GM12892 (cell line): ENCODE measurements around the gene BUD31.
"Not testable (repeated sequence)": the region's sequence is repeated elsewhere in the genome, so short reads cannot be mapped to it uniquely, and the experiment has no call there.

ENCODE experiments used
- DNase-seq: peaks from one replicate; pipeline ENCODE4 v3.0.0; 2011; ENCODE audit not compliant: insufficient read length
- FAIRE-seq: peaks from 2 replicates; lab custom pipeline; 2011; peaks lifted over from hg19 to GRCh38; lab: Jason Lieb, UNC
- POLR2A ChIP-seq: IDR thresholded peaks from 2 replicates; pipeline ENCODE4 v1.6.1; 2011; ENCODE audit warnings: low read depth, low read length, control low read depth
- POLR2AphosphoS5 ChIP-seq: IDR thresholded peaks from 2 replicates; pipeline ENCODE4 v1.6.1; 2011; ENCODE audit warnings: low read depth, low read length, control low read depth
- TAF1 ChIP-seq: IDR thresholded peaks from 2 replicates; pipeline ENCODE4 v1.6.1; 2011; ENCODE audit warnings: low read depth, mild to moderate bottlenecking, control low read depth, low read length, borderline replicate concordance

Gene BUD31

GRCh38 chr7:99409192-99409572 is 413 bp downstream of the BUD31 start:
- DNase-seq (no peak), FAIRE-seq (no peak)
- TF ChIP-seq POLR2A = no peak
- TF ChIP-seq TAF1 = no peak
- no peak for TF ChIP-seq POLR2AphosphoS5

GRCh38 chr7:99409806-99410205 is 1.0 kb downstream of the BUD31 start:
- TF ChIP-seq POLR2AphosphoS5 (no peak), TAF1 (no peak), POLR2A (no peak)
- DNase-seq (no peak), FAIRE-seq (no peak)

GRCh38 chr7:99410635-99411034 is 1.9 kb downstream of the BUD31 start:
- DNase-seq (no peak), FAIRE-seq (no peak)
- TF ChIP-seq TAF1 (no peak), POLR2AphosphoS5 (no peak), POLR2A (no peak)

GRCh38 chr7:99415513-99416127 is 6.9 kb downstream of the BUD31 start:
- not testable (repeated sequence) for DNase-seq, FAIRE-seq

- TF ChIP-seq POLR2AphosphoS5 = no peak; the same call in 1 of the 2 replicates
- no peak for FAIRE-seq
- DNase-seq = no peak
These were observed 9.5 kb downstream of the BUD31 start for GRCh38 chr7:99418260-99418659.

- TF ChIP-seq POLR2A (peak; percentile 34; the same call in 1 of the 2 replicates), TAF1 (no peak), POLR2AphosphoS5 (peak; percentile 50; the same call in 1 of the 2 replicates)
- DNase-seq (no peak), FAIRE-seq (no peak)
These were observed 10.7 kb downstream of the BUD31 start for GRCh38 chr7:99419323-99420021.

- DNase-seq (no peak), FAIRE-seq (no peak)
- TF ChIP-seq POLR2A (no peak), TAF1 (no peak), POLR2AphosphoS5 (no peak)
These were observed 11.4 kb downstream of the BUD31 start for GRCh38 chr7:99420213-99420612.

- no peak for DNase-seq
- TF ChIP-seq POLR2A = no peak
- no peak for TF ChIP-seq TAF1
- TF ChIP-seq POLR2AphosphoS5 = no peak
- FAIRE-seq = no peak
These were observed 12.2 kb downstream of the BUD31 start for GRCh38 chr7:99420986-99421385.

GRCh38 chr7:99422186-99422585 is 13.4 kb downstream of the BUD31 start:
- no peak for DNase-seq
- FAIRE-seq = no peak
- TF ChIP-seq POLR2A (no peak), POLR2AphosphoS5 (no peak), TAF1 (no peak)

GRCh38 chr7:99422625-99423024 is 13.9 kb downstream of the BUD31 start:
- no peak for TF ChIP-seq TAF1
- no peak for TF ChIP-seq POLR2A
- no peak for TF ChIP-seq POLR2AphosphoS5
- no peak for FAIRE-seq
- DNase-seq = no peak

- DNase-seq (no peak), FAIRE-seq (no peak)
- TF ChIP-seq POLR2A = no peak
- TF ChIP-seq TAF1 = no peak
- no peak for TF ChIP-seq POLR2AphosphoS5
These were observed 16.4 kb downstream of the BUD31 start for GRCh38 chr7:99424932-99425730.
